Stimulated activated memory B cell treated with anti-CD40 and anti-IgM and Interleukin-4, amounts not matched to agents 10 μg/mL and 1 μg/mL and 100 μg/mL, for 72 hours (primary cell): ENCODE measurements around the gene IGSF23.
"Not testable (repeated sequence)": the region's sequence is repeated elsewhere in the genome, so short reads cannot be mapped to it uniquely, and the experiment has no call there.

ENCODE experiments used
- ATAC-seq: fragments of 150-1000 bp; cut with Tn5 transposase; 2 replicates; pipeline ENCODE4 v1.10.0; 2021
- H3K27ac Mint-ChIP-seq: one replicate; pipeline ENCODE4 v1.8.0; 2022; ENCODE audit warnings: mild to moderate bottlenecking, mixed read lengths
- H3K27me3 Mint-ChIP-seq: one replicate; pipeline ENCODE4 v1.8.0; 2022; ENCODE audit warnings: mixed read lengths
- H3K36me3 Mint-ChIP-seq: one replicate; pipeline ENCODE4 v1.8.0; 2022; ENCODE audit warnings: mixed read lengths
- H3K4me1 Mint-ChIP-seq: one replicate; pipeline ENCODE4 v1.8.0; 2022; ENCODE audit warnings: mixed read lengths
- H3K4me3 Mint-ChIP-seq: one replicate; pipeline ENCODE4 v1.8.0; 2022; ENCODE audit warnings: mild to moderate bottlenecking, moderate library complexity, mixed read lengths
- H3K9me3 Mint-ChIP-seq: one replicate; pipeline ENCODE4 v1.8.0; 2022; ENCODE audit warnings: mixed read lengths

The IGSF23 gene

GRCh38 chr19:44617110-44617880, 3.9 kb downstream of the IGSF23 start:
- H3K27me3 Mint-ChIP-seq: peaks cover 10% of the 10 kb centered on the region
- ATAC-seq: no peak
- no peaks in the 10 kb centered on the region for H3K36me3 Mint-ChIP-seq
- H3K27ac Mint-ChIP-seq: no peak overlapping the region
- no peak overlapping the region for H3K4me3 Mint-ChIP-seq
- no peaks in the 10 kb centered on the region for H3K4me1 Mint-ChIP-seq
- no peaks in the 10 kb centered on the region for H3K9me3 Mint-ChIP-seq

DNA sequence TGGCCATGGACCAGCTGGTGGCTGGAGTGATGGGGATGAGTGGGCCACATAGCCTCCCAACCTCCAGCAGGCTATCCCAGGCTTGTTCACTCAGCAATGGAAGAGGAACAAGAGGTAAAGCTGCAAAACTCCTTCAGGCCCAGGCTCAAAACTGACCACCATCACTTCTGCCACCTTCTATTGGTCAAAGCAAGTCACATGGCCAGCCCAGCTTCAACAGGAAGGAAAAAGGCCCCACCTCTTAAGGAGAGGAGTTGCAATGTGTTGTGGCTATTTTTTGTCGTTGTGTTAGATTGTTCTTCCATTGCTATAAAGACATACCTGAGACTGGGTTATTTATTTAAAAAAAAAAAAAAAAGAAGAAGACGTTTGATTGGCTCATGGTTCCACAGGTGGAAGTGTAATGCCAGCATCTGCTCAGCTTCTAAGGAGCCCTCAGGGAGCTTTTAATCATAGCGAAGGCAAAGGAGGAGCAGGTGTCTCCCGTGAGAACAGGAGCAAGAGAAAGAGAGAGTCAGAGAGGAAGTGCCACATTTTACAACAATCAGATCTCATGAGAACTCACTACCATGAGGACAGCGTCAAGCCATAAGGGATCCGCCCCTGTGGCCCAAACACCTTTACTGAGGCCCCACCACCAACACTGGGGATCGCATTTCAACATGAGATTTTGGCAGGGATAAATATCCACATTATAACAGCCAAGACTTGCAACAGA, 5.4 kb downstream of the IGSF23 start:
- Mint-ChIP-seq H3K27ac (no peak overlapping the region), H3K36me3 (no peaks in the 10 kb centered on the region), H3K4me1 (no peaks in the 10 kb centered on the region), H3K4me3 (no peak overlapping the region), H3K27me3 (peaks cover 16% of the 10 kb centered on the region), H3K9me3 (no peaks in the 10 kb centered on the region)
- no peak for ATAC-seq

DNA sequence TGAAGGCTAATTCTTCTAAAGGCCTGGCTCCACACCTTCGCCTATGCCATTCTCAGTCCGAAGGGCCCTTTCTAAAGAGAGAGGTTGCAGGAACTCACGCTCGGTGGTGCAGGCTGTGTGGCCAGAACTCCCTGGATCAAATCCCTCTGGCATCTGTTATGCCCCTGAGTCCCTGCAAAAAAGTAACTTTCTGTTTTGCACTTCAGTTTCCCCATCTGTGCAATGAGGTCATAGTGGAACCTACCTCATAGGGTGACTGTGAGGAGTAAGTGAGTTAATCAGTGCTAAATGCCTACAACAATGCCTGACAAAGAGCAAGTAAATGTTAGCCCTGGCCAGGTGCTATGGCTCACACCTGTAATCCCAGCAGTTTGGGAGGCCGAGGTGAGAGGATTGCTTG, 7.3 kb downstream of the IGSF23 start:
- ATAC-seq: no peak
- Mint-ChIP-seq H3K36me3 (no peaks in the 10 kb centered on the region), H3K4me1 (no peaks in the 10 kb centered on the region), H3K27ac (no peak overlapping the region), H3K9me3 (peaks cover under 1% of the 10 kb centered on the region), H3K27me3 (peaks cover 24% of the 10 kb centered on the region), H3K4me3 (no peak overlapping the region)

DNA sequence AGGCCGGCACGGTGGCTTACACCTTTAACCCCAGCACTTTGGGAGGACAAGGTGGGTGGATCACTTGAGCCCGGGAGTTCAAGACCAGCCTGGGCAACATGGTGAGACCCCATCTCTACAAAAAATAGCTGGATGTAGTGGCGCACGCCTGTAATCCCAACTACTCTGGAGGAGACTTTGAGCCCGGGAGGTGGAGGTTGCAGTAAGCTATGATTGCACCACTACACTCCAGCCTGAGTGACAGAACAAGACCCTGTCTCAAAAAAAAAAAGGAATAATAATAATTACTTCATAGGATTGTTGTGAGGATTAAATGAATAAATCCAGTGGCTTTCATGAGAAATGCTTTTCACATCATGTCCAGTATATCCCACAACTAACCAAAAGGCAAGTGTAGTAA, 8.0 kb downstream of the IGSF23 start:
- no peak overlapping the region for H3K4me3 Mint-ChIP-seq
- no peak overlapping the region for H3K27ac Mint-ChIP-seq
- ATAC-seq: no peak
- H3K27me3 Mint-ChIP-seq: peaks cover 31% of the 10 kb centered on the region
- H3K4me1 Mint-ChIP-seq: no peaks in the 10 kb centered on the region
- no peaks in the 10 kb centered on the region for H3K36me3 Mint-ChIP-seq
- peaks cover 4% of the 10 kb centered on the region for H3K9me3 Mint-ChIP-seq

- Mint-ChIP-seq H3K36me3 (no peaks in the 10 kb centered on the region), H3K27me3 (peaks cover 44% of the 10 kb centered on the region), H3K9me3 (peaks cover 4% of the 10 kb centered on the region), H3K27ac (no peak overlapping the region), H3K4me3 (no peak overlapping the region), H3K4me1 (no peaks in the 10 kb centered on the region)
- no peak for ATAC-seq
Measured at GRCh38 chr19:44623080-44623479, 9.7 kb downstream of the IGSF23 start.

DNA sequence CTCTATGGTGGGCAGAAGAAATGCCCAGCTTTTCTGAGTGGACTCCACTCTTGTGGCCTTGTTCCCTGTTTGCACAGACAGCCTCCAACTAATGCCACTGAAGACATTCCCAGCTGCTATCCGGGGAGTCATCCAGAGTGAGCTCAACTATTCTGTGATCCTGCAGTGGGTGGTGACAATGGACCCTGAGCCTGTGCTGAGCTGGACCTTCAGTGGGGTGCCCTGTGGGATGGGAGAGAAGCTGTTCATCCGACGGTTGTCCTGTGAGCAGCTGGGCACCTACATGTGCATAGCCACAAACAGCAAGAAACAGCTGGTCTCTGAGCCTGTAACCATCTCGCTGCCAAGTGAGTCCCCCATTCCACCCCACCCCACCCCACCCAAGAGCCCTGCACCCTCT, 10.3 kb downstream of the IGSF23 start:
- peaks cover 6% of the 10 kb centered on the region for H3K9me3 Mint-ChIP-seq
- H3K27me3 Mint-ChIP-seq: peaks cover 49% of the 10 kb centered on the region
- H3K27ac Mint-ChIP-seq: no peak overlapping the region
- H3K4me1 Mint-ChIP-seq: no peaks in the 10 kb centered on the region
- H3K36me3 Mint-ChIP-seq: no peaks in the 10 kb centered on the region
- H3K4me3 Mint-ChIP-seq: no peak overlapping the region
- no peak for ATAC-seq

- H3K27ac Mint-ChIP-seq: no peak overlapping the region
- H3K36me3 Mint-ChIP-seq: no peaks in the 10 kb centered on the region
- H3K27me3 Mint-ChIP-seq: peaks cover 55% of the 10 kb centered on the region
- peaks cover 8% of the 10 kb centered on the region for H3K9me3 Mint-ChIP-seq
- H3K4me3 Mint-ChIP-seq: no peak overlapping the region
- H3K4me1 Mint-ChIP-seq: no peaks in the 10 kb centered on the region
- ATAC-seq: no peak
Measured at GRCh38 chr19:44624840-44625354, 11.5 kb downstream of the IGSF23 start.

DNA sequence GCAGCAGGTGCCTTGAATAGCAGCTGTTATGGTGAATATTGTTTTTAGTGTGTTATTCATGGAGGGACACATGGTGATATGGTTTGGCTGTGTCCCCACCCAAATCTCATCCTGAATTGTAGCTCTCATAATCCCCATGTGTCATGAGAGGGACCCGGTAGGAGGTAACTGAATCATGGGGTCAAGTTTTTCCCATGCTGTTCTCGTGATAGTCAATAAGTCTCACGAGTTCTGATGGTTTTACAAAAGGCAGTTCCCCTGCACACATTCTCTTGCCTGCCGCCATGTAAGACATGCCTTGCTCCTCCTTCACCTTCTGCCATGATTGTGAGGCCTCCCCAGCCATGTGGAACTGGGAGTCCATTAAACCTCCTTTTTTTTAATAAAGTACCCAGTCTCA, 12.3 kb downstream of the IGSF23 start:
- H3K4me3 Mint-ChIP-seq, ATAC-seq, H3K27ac Mint-ChIP-seq, H3K36me3 Mint-ChIP-seq, H3K9me3 Mint-ChIP-seq, H3K4me1 Mint-ChIP-seq: not testable (repeated sequence)
- peaks cover 55% of the 10 kb centered on the region for H3K27me3 Mint-ChIP-seq

DNA sequence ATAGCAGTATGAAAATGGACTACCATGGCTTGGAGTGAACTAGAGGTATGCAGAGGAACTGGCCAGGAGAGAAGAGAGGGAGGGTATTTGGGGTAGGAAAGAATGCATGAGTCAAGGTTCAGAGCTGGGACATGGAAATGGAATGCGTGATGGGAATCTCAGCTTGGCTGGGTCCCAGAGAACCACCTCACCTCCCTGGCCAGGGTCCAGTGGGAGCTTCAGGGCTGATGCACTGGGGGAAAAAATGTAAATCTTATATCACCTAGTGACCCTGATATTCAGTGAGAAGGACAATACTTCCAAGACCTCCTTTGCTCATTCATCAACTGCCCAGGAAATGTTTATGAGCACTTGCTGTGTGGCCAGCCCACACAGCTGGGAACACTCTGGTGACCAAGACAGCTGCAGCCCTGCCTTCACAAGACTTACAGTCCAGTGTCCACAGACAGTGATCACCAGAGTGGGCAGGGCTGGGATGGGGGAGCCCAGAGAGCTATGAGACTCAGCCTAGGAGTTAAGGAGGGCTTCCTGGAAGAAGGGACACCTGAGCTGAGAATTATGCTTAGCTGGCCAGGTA, 12.8 kb downstream of the IGSF23 start:
- Mint-ChIP-seq H3K4me3 (no peak overlapping the region), H3K36me3 (no peaks in the 10 kb centered on the region), H3K9me3 (peaks cover 8% of the 10 kb centered on the region), H3K27me3 (peaks cover 55% of the 10 kb centered on the region), H3K27ac (no peak overlapping the region), H3K4me1 (no peaks in the 10 kb centered on the region)
- no peak for ATAC-seq

DNA sequence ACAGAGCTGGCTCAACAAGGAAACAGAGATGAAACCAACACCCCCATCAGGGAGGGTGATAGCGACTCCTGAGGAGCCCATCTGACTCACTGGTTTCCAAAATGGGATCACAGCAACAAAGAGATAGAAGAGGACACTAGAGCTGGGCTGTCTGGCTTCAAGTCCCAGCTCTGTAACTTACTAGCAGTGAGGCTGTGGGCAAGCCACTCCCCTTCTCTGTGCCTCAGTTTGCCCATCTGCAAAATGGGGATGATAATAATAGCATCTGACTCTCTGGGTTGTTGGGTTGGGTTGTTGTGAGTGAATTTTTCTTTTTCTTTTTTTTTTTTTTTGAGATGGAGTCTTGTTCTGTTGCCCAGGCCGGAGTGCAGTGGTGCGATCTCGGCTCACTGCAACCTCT, 14.3 kb downstream of the IGSF23 start:
- peaks cover 49% of the 10 kb centered on the region for H3K27me3 Mint-ChIP-seq
- no peaks in the 10 kb centered on the region for H3K4me1 Mint-ChIP-seq
- H3K9me3 Mint-ChIP-seq: peaks cover 8% of the 10 kb centered on the region
- H3K27ac Mint-ChIP-seq: no peak overlapping the region
- no peak overlapping the region for H3K4me3 Mint-ChIP-seq
- H3K36me3 Mint-ChIP-seq: no peaks in the 10 kb centered on the region
- ATAC-seq: no peak

GRCh38 chr19:44628793-44629192, 15.4 kb downstream of the IGSF23 start:
- H3K36me3 Mint-ChIP-seq: no peaks in the 10 kb centered on the region
- ATAC-seq: no peak
- H3K27me3 Mint-ChIP-seq: peaks cover 39% of the 10 kb centered on the region
- no peak overlapping the region for H3K4me3 Mint-ChIP-seq
- no peak overlapping the region for H3K27ac Mint-ChIP-seq
- H3K4me1 Mint-ChIP-seq: no peaks in the 10 kb centered on the region
- H3K9me3 Mint-ChIP-seq: peaks cover 8% of the 10 kb centered on the region

DNA sequence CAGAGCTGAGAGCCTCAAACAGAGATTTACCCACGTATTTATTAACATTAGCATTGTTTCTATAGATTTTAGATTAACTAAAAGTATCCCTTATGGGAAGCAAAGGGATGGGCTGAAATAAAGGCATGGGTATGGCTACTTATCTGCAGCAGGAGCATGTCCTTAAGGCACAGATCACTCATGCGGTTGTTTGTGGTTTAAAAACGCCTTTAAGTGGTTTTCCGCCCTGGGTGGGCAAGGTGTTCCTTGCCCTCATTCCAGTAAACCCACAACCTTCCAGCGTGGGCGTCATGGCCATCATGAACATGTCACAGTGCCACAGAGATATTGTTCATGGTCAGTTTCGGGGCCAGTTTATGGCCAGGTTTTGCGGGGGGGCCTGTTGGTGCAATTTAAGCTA, 18.2 kb downstream of the IGSF23 start:
- not testable (repeated sequence) for H3K36me3 Mint-ChIP-seq, H3K9me3 Mint-ChIP-seq, H3K4me3 Mint-ChIP-seq, H3K27ac Mint-ChIP-seq, H3K4me1 Mint-ChIP-seq, ATAC-seq
- H3K27me3 Mint-ChIP-seq: peaks cover 21% of the 10 kb centered on the region

- H3K9me3 Mint-ChIP-seq, H3K4me1 Mint-ChIP-seq, H3K27ac Mint-ChIP-seq, ATAC-seq, H3K27me3 Mint-ChIP-seq, H3K4me3 Mint-ChIP-seq, H3K36me3 Mint-ChIP-seq: not testable (repeated sequence)
Measured at GRCh38 chr19:44634058-44634457, 20.7 kb downstream of the IGSF23 start.

DNA sequence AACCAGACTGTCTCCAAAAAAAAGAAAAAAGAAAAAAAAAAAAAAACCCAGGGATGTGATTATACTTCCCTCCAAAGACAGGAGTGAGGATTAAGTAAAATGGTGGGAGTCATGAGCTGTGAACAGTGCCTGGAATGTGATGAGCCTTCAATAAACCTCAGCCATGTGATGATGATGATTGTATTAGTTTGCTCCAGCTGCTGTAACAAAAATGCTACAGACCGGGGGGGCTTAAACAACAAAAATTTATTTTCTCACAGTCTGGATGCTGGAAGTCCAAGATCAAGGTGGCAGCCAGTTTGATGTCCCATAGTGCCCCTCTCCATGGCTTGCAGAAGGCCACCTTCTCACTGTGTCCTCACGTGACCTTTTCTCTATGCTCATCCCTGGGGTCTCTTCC, 21.4 kb downstream of the IGSF23 start:
- Mint-ChIP-seq H3K4me3 (no peak overlapping the region), H3K4me1 (no peaks in the 10 kb centered on the region), H3K36me3 (no peaks in the 10 kb centered on the region), H3K27me3 (peaks cover 9% of the 10 kb centered on the region), H3K9me3 (no peaks in the 10 kb centered on the region), H3K27ac (no peak overlapping the region)
- ATAC-seq: no peak

GRCh38 chr19:44635581-44636438, 22.4 kb downstream of the IGSF23 start:
- no peak for ATAC-seq
- H3K36me3 Mint-ChIP-seq: no peaks in the 10 kb centered on the region
- H3K4me3 Mint-ChIP-seq: no peak overlapping the region
- H3K27ac Mint-ChIP-seq: no peak overlapping the region
- no peaks in the 10 kb centered on the region for H3K4me1 Mint-ChIP-seq
- peaks cover 9% of the 10 kb centered on the region for H3K27me3 Mint-ChIP-seq
- no peaks in the 10 kb centered on the region for H3K9me3 Mint-ChIP-seq
